ENCODE data around the gene RHBDD1. TPM values are rescaled to one million over a fixed set of nuclear protein-coding genes. Genes with fewer than 3 reads are reported as not detected.
A peak's percentile ranks its signal among the peaks of the same experiment; 100 is the strongest.

Gene RHBDD1
- total RNA-seq, 2 donors from 2014 or later, result 35.2 to 46.2 TPM

DNA sequence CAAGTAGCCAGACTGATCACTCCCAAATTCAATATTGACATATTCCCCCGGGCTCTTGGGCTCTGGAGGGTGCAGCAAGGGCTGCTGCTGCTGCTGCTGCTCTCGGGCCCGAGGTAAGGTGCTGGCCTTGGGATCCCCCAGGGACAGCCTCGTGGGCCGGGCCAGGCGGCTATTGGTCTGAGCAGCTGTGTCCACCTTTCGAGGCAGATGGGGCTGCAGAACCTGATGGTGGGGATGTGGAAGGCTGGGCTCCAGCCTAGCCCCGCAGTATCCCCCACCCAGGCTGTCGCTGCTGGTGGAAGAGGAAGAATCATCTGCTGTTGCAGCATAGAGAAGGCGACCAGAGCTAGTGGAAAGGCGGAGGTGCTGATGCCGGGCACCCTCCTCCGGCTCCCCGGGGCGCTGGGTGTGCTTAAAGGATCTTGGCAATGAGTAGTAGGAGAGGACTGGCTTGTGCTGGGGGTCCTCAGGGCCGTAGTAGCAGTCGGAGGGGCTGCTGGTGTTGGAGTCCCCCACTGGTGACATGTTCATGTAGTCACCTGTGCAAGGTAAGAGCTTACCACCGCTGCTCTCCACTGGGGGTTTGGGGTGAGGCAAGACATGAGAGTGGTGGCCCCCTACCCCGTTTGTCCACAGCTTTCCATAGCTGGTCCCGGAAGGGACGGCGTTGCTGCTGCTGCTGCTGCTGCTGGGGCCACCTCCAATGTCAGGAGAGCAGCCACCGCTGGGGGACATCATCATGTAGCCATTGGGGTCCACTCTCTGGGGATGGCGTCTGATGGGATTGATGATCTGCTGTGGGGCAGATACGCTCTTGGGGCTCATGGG lies 39.6 kb upstream of the RHBDD1 start:
- H3K4me3 ChIP-seq (ENCODE audit: low read length), result no peak overlapping the region
- 94 to 100% methylated on average over 10 to 25 of the region's 25 CpGs for WGBS, 2 experiments (ENCODE audit: insufficient coverage in 1 of 2, insufficient read length in 1 of 2)
- DNase-seq, result no peak
- no peaks in the 10 kb centered on the region for H3K9me3 ChIP-seq (ENCODE audit: control insufficient read depth, low read length)
- no peak overlapping the region for H3K27ac ChIP-seq (ENCODE audit: low read depth, low read length)
- H3K9me3 Mint-ChIP-seq, result no peaks in the 10 kb centered on the region
- H3K27me3 ChIP-seq (ENCODE audit: control insufficient read depth, insufficient read depth, low read length, poor library complexity, severe bottlenecking), result no peaks in the 10 kb centered on the region
- H3K4me1 Mint-ChIP-seq, result peaks cover 24% of the 10 kb centered on the region
- H3K4me1 ChIP-seq (ENCODE audit: control insufficient read depth, insufficient read depth, low read length), result peaks cover 7% of the 10 kb centered on the region
- TF ChIP-seq, protein P1, sequence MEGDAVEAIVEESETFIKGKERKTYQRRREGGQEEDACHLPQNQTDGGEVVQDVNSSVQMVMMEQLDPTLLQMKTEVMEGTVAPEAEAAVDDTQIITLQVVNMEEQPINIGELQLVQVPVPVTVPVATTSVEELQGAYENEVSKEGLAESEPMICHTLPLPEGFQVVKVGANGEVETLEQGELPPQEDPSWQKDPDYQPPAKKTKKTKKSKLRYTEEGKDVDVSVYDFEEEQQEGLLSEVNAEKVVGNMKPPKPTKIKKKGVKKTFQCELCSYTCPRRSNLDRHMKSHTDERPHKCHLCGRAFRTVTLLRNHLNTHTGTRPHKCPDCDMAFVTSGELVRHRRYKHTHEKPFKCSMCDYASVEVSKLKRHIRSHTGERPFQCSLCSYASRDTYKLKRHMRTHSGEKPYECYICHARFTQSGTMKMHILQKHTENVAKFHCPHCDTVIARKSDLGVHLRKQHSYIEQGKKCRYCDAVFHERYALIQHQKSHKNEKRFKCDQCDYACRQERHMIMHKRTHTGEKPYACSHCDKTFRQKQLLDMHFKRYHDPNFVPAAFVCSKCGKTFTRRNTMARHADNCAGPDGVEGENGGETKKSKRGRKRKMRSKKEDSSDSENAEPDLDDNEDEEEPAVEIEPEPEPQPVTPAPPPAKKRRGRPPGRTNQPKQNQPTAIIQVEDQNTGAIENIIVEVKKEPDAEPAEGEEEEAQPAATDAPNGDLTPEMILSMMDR (conservative IDR thresholded peaks at IDR 0.05), result no peak
- H3K27me3 Mint-ChIP-seq (ENCODE audit: insufficient read depth), result no peaks in the 10 kb centered on the region
- no peak overlapping the region for H3K4me3 Mint-ChIP-seq
- no peak overlapping the region for H3K9ac ChIP-seq (ENCODE audit: extremely low read depth, low read length, poor library complexity, severe bottlenecking)
- H3K36me3 Mint-ChIP-seq (ENCODE audit: low read depth), result peaks cover 25% of the 10 kb centered on the region
- H3K36me3 ChIP-seq (ENCODE audit: control insufficient read depth, insufficient read depth, low read length), result peaks cover 5% of the 10 kb centered on the region
- H3K27ac Mint-ChIP-seq, result no peak overlapping the region

DNA sequence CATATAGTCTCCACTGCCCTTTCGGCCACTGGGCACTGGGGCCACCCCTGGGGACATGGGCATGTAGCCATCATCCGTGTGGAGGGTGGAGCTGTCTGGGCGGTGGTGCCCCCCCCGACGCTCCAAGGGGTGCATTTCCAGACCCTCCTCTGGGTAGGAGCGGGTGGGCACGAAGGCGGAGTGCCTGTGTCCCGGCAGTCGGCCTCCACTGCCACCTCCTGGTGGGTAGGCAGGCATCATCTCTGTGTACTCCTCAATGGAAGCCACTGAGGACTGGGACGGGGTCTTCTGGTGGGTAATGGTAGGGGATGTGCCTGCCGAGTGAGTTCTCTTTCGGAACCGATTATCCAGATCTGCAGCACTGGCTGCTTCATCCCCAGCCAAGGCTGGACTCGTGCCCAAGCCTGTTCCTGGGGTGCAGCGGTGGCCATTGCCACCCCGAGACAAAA lies 39.0 kb upstream of the RHBDD1 start:
- DNase-seq, result peak; percentile 59

DNA sequence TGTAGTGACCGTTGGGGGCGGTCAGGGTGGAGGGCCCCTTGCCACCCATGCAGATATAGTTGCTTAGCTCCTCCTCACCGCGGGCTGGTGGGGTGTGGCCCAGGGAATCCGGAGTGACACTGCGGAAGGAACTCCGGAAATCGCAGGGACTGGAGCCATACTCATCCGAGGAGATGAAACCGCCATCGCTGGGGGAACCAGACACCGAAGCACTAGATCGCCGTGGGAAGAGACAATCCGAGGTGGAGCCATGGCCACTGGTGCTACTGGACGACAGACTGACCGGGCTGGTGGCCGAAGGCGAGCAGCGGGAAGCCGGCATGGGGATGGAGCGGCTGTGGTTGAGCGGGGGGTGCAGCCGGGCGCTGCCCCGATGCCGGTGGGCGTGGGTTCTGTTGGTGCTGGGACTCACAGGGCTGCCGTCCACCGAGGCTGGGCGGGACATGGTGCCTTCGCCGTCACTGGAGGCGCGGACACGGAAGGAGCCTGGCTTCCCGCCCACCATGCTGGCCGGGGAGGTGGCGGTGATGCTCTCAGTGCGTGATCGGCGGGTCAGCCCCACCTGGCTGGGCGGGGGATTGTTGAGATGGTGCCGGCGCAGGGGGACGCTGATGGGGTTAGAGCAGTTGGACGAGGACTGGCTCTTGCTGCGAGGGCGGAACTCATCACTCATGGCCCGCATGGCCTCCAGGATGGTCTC lies 38.4 kb upstream of the RHBDD1 start:
- no peak overlapping the region for H3K4me3 ChIP-seq (ENCODE audit: low read length)
- H3K9ac ChIP-seq (ENCODE audit: extremely low read depth, low read length, poor library complexity, severe bottlenecking), result no peak overlapping the region
- Mint-ChIP-seq H3K27me3 (ENCODE audit: insufficient read depth) (no peaks in the 10 kb centered on the region), H3K4me1 (peaks cover 24% of the 10 kb centered on the region), H3K36me3 (ENCODE audit: low read depth) (peaks cover 25% of the 10 kb centered on the region), H3K27ac (no peak overlapping the region), H3K9me3 (no peaks in the 10 kb centered on the region), H3K4me3 (peak overlapping the region; percentile 78)
- H3K4me1 ChIP-seq (ENCODE audit: control insufficient read depth, insufficient read depth, low read length), result peaks cover 12% of the 10 kb centered on the region
- no peak for DNase-seq
- H3K36me3 ChIP-seq (ENCODE audit: control insufficient read depth, insufficient read depth, low read length), result peaks cover 5% of the 10 kb centered on the region
- 96 to 97% methylated on average over 50 of the region's 50 CpGs for WGBS, 2 experiments (ENCODE audit: insufficient coverage in 1 of 2, insufficient read length in 1 of 2)
- TF ChIP-seq, protein P1 (conservative IDR thresholded peaks at IDR 0.05), result no peak
- H3K9me3 ChIP-seq (ENCODE audit: control insufficient read depth, low read length), result no peaks in the 10 kb centered on the region
- no peaks in the 10 kb centered on the region for H3K27me3 ChIP-seq (ENCODE audit: control insufficient read depth, insufficient read depth, low read length, poor library complexity, severe bottlenecking)
- no peak overlapping the region for H3K27ac ChIP-seq (ENCODE audit: low read depth, low read length)

More for the DNA sequence above, 39.0 kb upstream of the RHBDD1 start:
- Mint-ChIP-seq H3K27me3 (ENCODE audit: insufficient read depth) (no peaks in the 10 kb centered on the region), H3K4me3 (peak overlapping the region; percentile 13), H3K9me3 (no peaks in the 10 kb centered on the region), H3K4me1 (peaks cover 28% of the 10 kb centered on the region), H3K27ac (no peak overlapping the region), H3K36me3 (ENCODE audit: low read depth) (peaks cover 25% of the 10 kb centered on the region)
- H3K4me1 ChIP-seq (ENCODE audit: control insufficient read depth, insufficient read depth, low read length), result peaks cover 8% of the 10 kb centered on the region
- H3K36me3 ChIP-seq (ENCODE audit: control insufficient read depth, insufficient read depth, low read length), result peaks cover 5% of the 10 kb centered on the region
- WGBS, 2 experiments (ENCODE audit: insufficient coverage in 1 of 2, insufficient read length in 1 of 2), result 93 to 97% methylated on average over 8 to 17 of the region's 17 CpGs
- no peaks in the 10 kb centered on the region for H3K9me3 ChIP-seq (ENCODE audit: control insufficient read depth, low read length)
- no peak overlapping the region for H3K9ac ChIP-seq (ENCODE audit: extremely low read depth, low read length, poor library complexity, severe bottlenecking)
- TF ChIP-seq, protein P1 (conservative IDR thresholded peaks at IDR 0.05), result peak; percentile 71
- no peak overlapping the region for H3K27ac ChIP-seq (ENCODE audit: low read depth, low read length)
- H3K4me3 ChIP-seq (ENCODE audit: low read length), result no peak overlapping the region
- no peaks in the 10 kb centered on the region for H3K27me3 ChIP-seq (ENCODE audit: control insufficient read depth, insufficient read depth, low read length, poor library complexity, severe bottlenecking)

Data from endodermal cell (in vitro differentiated cells).